Mucosa of rectum (tissue), 2 donors: ENCODE measurements around the gene STKLD1.
"Not testable (repeated sequence)": the region's sequence is repeated elsewhere in the genome, so short reads cannot be mapped to it uniquely, and the experiment has no call there.

Experiments
- H3K27ac ChIP-seq, 2 donors: one replicate each; pipeline ENCODE4 v1.7.0; 2013; ENCODE audit warnings: inconsistent platforms in 2 of 2, low read depth in 2 of 2, low read length in 2 of 2
- H3K27me3 ChIP-seq, 2 donors: one replicate each; pipeline ENCODE4 v1.7.0; 2013; ENCODE audit warnings: low read length in 2 of 2; ENCODE audit not compliant: control insufficient read depth in 2 of 2, insufficient read depth in 2 of 2
- H3K36me3 ChIP-seq, 2 donors: one replicate each; pipeline ENCODE4 v1.7.0; 2013; ENCODE audit warnings: low read length in 2 of 2; ENCODE audit not compliant: control insufficient read depth in 2 of 2, insufficient read depth in 2 of 2
- H3K4me1 ChIP-seq, 2 donors: one replicate each; pipeline ENCODE4 v1.7.0; 2013; ENCODE audit warnings: low read length in 2 of 2, mild to moderate bottlenecking in 1 of 2; ENCODE audit not compliant: control insufficient read depth in 2 of 2, insufficient read depth in 2 of 2
- H3K4me3 ChIP-seq, 2 donors: one replicate each; pipeline ENCODE4 v1.7.0; 2013; ENCODE audit warnings: low read length in 2 of 2
- H3K9ac ChIP-seq, 2 donors: one replicate each; pipeline ENCODE4 v1.7.0; 2013; ENCODE audit warnings: low read length in 2 of 2, low read depth in 1 of 2, mild to moderate bottlenecking in 1 of 2
- H3K9me3 ChIP-seq, 2 donors: one replicate each; pipeline ENCODE4 v1.7.0; 2013; ENCODE audit warnings: low read length in 2 of 2; ENCODE audit not compliant: control insufficient read depth in 2 of 2
- donor health status: healthy.
- donor health status: Normal muscosa, but diverticular disease.

The STKLD1 gene

DNA sequence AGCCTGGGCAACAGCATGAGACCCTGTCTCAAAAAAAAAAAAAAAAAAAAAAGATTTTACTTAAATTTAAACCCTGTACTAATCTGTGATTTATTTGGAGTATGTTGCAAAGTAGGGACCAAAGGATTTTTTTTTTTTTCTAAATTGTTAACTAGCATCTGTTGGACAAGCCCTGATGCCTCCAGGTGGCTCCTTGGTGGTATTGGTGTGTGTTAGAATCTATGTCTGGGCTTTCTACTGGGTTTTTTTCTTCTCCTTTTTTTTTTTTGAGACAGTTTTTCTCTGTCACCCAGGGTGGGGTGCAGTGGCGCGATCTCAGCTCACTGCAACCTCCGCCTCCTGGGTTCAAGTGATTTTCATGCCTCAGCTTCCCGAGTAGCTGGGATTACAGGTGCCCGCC, 75.7 kb downstream of the STKLD1 start:
- H3K4me3 ChIP-seq, H3K36me3 ChIP-seq, H3K9ac ChIP-seq, H3K4me1 ChIP-seq, H3K27ac ChIP-seq, H3K27me3 ChIP-seq, H3K9me3 ChIP-seq: not testable (repeated sequence)

DNA sequence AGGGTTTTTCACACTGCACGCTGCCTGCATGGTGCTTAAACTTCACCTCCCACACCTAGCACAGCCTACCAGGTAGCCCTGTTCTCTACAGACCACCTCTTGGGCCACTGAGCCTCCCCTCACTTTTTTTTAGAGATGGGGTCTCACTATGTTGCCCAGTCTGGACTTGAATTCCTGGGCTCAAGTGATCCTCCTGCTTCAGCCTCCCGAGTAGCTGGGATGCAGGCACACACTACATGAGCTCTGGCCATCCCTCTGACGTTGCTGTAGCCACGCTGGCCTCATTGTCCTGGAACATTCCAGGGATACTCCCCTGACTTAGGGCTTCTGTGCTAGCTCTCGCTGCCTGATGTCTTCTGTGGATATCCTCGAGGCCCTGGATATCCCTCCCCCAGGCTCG, 76.4 kb downstream of the STKLD1 start:
- Histone ChIP-seq H3K27me3 (no peaks in the 10 kb centered on the region), H3K4me1 (no peaks in the 10 kb centered on the region), H3K27ac (no peak overlapping the region), H3K9ac (no peak overlapping the region), H3K9me3 (no peaks in the 10 kb centered on the region), H3K36me3 (no peaks in the 10 kb centered on the region), H3K4me3 (no peak overlapping the region)

DNA sequence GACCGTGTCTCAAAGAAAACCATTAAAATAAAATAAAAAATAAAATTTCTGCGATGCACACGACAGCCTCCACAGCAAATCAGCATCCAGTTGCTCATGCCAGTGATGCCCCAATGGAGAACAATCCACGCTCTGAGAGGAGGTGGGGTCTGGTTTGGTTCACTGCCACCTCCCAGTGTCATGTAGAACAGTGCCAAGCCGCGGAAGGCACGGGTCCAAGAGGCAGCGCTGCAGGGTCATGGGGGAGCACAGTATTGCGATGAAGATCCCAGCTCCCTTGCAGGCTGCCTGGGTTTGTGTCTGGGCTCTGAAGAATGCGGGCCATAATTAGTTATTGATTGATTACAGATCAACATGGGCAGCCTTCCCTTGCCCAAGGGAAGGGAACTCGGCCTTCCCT, 77.5 kb downstream of the STKLD1 start:
- Histone ChIP-seq H3K9ac (no peak overlapping the region), H3K27me3 (no peaks in the 10 kb centered on the region), H3K4me1 (no peaks in the 10 kb centered on the region), H3K36me3 (no peaks in the 10 kb centered on the region), H3K9me3 (no peaks in the 10 kb centered on the region), H3K27ac (no peak overlapping the region), H3K4me3 (no peak overlapping the region)

DNA sequence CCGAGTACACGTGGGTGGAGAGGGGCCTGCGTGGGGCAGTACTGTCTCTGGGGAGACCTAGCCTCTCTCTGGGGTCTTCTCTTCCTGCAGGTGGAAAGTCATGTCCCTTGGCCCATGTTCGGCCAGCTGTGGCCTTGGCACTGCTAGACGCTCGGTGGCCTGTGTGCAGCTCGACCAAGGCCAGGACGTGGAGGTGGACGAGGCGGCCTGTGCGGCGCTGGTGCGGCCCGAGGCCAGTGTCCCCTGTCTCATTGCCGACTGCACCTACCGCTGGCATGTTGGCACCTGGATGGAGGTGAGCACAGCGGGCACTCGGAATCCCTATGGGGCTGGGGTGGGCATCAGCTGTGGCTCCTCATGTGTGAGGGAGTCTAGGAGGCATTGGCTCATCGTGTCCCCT, 78.2 kb downstream of the STKLD1 start:
- no peaks in the 10 kb centered on the region for H3K27me3 ChIP-seq
- no peak overlapping the region for H3K4me3 ChIP-seq
- no peaks in the 10 kb centered on the region for H3K36me3 ChIP-seq
- H3K4me1 ChIP-seq, result peaks cover 4 to 5% of the 10 kb centered on the region in 2 donors
- no peak overlapping the region for H3K9ac ChIP-seq
- no peaks in the 10 kb centered on the region for H3K9me3 ChIP-seq
- H3K27ac ChIP-seq, result no peak overlapping the region

DNA sequence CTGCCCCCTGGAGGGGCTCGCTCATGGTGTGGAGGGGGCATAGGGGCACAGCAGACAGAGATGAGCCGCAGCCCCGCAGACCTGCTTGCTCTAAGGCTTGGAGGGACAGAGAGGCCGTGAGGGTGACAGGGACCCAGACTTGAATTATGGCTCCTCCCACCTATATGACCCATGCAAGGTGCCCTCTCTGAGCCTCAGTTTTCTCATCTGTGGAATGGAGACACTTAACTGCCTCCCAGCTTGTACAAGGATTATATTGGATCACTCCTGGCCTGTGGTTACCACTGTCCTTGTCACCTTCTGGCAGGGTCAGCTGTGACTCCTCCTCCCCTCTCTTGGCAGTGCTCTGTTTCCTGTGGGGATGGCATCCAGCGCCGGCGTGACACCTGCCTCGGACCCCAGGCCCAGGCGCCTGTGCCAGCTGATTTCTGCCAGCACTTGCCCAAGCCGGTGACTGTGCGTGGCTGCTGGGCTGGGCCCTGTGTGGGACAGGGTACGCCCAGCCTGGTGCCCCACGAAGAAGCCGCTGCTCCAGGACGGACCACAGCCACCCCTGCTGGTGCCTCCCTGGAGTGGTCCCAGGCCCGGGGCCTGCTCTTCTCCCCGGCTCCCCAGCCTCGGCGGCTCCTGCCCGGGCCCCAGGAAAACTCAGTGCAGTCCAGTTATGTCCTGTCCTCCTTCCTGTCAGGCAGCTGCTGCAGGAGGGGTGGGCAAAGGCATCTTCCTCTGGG, 78.9 kb downstream of the STKLD1 start:
- Histone ChIP-seq H3K27me3 (no peaks in the 10 kb centered on the region), H3K4me3 (no peak overlapping the region), H3K27ac (no peak overlapping the region), H3K36me3 (no peaks in the 10 kb centered on the region), H3K9ac (no peak overlapping the region), H3K4me1 (peaks cover 5 to 6% of the 10 kb centered on the region in 2 donors), H3K9me3 (no peaks in the 10 kb centered on the region)
